GM18498 (cell line): ENCODE data around the gene OPRD1.
"Not testable (repeated sequence)": the region's sequence is repeated elsewhere in the genome, so short reads cannot be mapped to it uniquely, and the experiment has no call there.

Source experiments
- ATAC-seq: cut with Tn5 transposase; IDR thresholded peaks from one replicate; pipeline ENCODE4 v1.9.1; 2021; ENCODE audit warnings: mild to moderate bottlenecking, moderate library complexity; ENCODE audit not compliant: unreplicated experiment

OPRD1 gene

DNA sequence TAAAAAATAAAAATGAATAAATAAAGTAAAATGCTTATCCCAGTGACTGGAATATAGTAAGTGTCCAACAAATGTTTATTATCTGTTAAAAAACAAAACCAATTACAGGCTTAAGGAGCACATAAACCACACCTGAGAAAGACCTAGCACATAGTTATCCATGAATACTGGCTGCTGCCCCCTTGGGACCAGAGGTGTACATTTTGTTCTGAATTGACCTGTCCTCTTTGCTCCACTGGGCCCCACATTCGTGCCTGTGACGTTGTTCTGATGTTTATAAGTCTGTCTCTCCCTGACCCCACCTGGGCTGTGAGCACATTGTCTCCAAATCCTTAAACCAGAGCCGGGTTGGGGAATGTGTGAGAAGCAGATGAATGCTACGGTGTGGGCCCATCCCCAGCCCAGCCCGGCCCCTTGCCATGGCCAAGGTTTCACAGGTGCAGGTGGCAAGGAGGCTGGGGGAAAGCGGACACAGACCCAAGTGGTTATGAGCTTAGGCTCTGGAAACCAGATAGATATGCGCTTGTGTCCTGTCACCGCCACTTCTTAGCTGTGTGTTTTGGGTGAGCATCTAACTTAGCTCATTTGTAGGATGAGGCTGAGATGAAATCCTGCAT, 29.1 kb downstream of the OPRD1 start:
- ATAC-seq = no peak

DNA sequence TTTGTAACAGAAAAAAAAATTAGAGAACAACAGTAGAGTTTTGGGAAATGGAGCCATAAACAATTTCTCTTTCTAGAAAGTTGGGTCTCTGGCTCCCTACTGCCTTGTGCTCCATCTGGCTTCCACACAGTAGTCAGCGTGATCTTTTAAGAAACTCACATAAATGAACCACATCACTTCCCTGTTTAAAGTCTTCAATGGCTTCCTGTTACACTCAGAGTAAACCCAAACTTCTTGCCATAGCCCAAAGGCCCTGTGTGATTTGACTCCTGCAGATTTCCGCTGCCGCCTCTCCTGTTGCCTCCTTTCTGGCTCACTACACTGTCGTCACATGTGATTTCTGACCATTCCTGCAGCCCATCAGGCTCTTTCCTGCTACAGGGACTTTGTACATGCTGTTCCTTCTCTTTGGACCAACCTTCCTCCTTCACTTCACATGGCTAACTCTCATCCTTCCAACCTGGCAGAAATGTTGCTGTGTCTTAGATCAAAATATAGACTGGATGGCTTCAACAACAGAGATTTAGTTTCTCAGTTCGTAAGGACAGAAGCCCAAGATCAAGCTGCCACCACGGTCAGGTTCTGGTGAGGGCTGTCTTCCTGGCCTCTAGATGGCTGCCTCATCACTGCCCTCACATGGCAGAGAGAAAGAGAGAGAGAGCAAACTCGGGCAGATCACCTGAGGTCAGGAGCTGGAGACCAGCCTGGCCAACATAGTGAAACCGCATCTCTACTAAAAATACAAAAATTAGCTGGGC, 34.0 kb downstream of the OPRD1 start:
- no peak for ATAC-seq

DNA sequence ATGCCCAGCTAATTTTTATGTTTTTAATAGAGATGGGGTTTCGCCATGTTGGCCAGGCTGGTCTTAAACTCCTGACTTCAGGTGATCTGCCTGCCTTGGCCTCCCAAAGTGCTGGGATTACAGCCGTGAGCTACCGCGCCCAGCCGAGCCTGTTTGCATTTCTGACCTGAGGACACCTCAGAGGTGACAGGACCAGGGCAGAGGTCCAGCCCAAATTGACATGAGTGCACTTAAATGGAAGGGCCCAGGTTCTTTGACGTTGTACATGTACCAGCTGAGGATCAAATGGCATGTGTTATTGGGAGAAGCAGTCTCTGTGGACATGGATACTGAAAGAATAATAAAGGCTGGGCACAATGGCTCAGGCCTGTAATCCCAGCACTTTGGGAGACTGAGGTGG, 35.2 kb downstream of the OPRD1 start:
- not testable (repeated sequence) for ATAC-seq

DNA sequence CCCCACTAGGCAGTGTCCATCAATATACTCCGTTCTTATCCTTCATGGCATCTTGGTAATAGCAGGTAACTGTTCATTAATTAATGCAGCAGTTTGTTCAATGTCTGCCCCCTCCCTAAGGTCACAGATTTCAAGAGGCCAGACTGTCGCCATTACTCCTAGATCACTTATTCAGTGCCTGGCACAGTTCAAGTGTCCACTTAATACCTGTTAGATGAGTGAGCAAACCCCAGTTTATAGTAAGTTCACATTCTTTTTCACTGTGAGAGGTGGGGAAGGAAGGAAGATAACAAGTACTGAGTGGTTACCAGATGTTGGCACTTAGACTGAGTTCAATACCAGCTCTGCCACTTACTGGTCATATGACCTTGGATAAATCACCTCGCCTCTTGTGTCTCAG, 36.4 kb downstream of the OPRD1 start:
- no peak for ATAC-seq

DNA sequence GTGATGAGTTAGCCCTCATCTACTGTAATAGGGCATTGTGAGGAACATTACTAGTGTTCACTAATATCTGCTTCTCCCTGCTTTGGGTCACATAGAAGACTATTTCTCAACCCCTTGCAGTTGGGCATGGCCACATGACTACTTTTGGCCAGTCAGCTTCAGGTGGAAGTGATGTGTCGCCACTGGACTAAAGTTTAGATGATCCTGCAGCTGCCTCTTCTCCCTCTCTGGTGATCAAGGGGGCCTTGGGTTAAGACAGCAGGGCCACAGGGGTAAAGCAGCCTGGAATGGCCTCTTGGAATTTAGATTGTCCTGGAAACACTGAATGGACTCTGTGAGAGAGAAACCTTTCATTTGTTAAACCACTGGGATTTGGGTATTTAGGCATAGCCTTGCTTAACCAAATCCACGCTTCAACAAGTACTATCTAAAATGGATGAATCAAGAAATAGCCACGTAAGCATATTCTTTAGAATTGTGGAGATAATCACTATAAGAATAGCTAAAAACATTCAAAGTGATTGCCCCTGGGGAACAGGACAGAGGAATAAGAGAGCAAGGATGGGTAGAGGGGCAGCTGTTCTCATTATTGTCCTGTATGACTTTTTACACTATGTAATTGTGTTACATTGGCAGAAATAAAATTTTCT, 41.2 kb downstream of the OPRD1 start:
- ATAC-seq = no peak

DNA sequence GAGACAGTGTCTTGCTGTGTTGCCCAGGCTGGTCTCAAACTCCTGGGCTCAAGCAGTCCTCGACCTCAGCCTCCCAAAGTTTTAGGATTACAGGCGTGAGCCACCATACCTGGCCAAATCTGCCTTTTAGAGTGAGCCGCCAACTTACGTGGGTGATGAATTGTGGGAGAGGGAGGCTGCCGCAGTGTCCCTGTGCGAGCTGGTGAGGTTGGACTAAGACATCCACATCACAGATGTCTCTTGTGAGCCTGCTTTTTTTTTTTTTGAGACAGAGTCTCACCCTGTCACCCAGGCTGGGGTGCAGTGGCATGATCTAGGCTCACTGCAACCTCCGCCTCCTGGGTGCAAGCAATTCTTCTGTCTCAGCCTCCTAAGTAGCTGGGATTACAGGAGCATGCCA, 42.4 kb downstream of the OPRD1 start:
- not testable (repeated sequence) for ATAC-seq

DNA sequence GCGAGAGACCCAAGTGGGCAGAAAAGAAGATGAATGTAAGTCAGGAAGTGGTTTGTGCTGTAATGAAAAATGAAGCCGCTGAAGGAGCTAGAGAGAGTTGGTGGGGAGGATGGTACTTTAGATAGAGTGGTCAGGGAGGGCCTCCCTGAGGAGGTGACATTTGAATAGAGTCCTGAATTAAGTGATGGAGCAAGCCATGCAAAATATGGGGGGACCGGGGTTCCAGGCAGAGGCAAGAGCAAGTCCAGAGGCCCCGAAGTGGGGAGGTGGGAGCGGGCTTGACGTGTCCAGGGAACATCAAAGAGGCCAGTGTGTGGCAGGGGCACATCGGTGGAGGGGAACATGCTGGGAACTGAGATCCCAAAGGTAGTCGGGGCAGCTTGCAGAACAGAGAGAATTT, 43.1 kb downstream of the OPRD1 start:
- no peak for ATAC-seq

DNA sequence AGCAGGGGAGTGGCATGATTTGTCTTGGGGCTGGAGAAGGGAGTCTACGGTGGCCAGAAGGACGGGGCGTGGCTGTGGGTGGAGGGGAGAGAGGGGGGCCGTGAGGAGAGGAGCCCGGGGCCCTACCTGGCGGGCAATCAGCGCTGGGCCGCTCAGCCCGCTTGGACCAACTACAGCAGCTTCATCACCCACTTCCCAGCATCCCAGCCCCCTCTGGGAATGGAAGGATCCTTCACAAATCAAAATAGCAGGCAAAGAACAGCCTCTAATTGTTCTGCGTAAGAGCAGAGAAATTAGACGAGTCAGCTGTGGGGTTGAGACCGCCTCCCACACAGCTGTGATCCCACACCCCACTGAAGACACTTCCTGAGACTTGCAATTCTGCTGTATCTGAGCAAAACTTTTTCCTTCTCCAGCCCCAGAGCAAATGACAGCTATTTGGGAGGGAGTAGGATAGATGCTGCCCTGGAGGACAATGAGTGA, 43.5 kb downstream of the OPRD1 start:
- ATAC-seq = no peak

DNA sequence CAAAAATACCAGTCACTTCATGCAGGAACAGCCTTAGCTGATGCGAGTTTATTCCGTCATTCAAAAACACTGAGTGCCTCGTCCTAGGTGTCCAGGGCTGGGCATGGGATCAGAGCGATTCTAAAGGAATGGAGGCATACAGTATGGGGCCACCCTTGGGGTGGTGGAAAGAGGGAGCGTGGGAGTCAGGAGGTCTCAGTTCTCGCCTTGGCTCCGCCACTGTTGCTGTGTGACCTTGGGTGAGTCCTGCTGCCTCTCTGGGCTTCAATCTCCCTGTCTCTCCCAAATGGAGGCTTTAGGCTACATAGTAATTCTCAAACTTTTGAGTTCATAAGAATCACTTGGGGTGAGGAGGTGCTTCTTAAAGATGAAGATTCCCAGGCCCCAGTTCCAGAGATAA, 44.0 kb downstream of the OPRD1 start:
- no peak for ATAC-seq

DNA sequence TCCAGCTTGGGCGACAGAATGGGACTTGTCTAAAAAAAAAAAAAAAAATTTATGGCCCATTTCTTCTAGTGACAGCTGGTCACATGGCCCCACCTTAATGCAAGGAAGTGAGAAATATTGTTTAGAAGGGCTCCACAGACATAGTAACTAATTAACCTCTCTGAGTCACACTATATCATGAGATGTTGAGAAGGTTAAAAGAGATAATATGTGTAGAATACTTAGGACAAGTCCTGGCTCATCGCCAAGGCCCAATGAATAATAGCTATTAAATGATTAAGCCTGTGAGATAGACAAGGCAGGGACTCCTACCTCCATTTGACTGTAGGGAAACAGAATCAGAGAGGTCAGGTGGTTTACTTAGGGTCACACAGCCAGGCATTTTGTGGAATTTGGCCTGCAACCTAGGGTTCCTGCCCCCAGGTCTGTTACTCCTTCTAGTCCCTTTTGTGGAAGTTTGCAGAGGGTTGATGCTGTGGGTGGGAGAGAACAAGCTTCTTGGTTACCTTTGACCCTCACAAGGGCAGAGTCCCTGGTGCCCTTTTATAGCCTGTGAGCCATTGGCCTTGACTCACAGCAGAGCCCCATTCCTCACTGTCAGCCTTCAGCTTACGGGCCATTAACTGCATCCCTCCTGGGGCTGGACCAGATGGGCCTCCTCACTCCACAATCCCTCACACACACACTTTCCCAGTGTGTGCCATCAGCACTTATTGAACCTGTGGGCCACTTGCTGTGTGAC, 48.5 kb downstream of the OPRD1 start:
- no peak for ATAC-seq

DNA sequence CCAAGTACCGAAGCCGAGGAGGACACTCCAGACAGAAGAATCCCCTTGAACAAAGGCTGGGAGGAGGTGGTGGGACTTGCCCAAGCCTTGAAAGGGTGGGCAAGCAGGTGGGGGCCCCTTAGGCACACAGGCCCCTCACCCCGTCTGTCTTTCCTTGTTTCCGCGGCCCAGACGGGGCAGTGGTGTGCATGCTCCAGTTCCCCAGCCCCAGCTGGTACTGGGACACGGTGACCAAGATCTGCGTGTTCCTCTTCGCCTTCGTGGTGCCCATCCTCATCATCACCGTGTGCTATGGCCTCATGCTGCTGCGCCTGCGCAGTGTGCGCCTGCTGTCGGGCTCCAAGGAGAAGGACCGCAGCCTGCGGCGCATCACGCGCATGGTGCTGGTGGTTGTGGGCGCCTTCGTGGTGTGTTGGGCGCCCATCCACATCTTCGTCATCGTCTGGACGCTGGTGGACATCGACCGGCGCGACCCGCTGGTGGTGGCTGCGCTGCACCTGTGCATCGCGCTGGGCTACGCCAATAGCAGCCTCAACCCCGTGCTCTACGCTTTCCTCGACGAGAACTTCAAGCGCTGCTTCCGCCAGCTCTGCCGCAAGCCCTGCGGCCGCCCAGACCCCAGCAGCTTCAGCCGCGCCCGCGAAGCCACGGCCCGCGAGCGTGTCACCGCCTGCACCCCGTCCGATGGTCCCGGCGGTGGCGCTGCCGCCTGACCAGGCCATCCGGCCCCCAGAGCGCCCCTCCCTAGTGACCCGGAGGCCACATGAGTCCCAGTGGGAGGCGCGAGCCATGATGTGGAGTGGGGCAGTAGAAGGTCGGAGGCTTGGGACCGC, 50.8 kb downstream of the OPRD1 start:
- no peak for ATAC-seq

DNA sequence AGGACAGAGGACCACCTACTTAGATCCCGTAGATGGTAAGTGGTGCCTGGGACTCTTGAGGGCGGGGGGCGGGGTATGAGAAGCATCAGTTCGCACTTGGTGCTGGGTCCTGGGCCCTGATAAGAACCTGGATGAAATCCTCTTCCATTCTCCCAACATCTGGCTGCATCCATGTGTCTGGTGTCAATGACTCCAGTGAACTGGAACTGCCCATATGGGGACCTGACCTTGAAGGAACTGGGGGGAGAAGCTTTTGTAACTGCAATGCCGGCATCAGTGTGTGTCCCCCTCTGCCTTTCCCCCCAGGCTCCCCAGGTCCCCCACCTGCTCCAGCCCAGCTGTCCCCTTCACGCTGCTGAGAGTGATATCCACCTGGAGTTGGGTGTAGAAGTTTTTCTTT, 52.7 kb downstream of the OPRD1 start:
- no peak for ATAC-seq

DNA sequence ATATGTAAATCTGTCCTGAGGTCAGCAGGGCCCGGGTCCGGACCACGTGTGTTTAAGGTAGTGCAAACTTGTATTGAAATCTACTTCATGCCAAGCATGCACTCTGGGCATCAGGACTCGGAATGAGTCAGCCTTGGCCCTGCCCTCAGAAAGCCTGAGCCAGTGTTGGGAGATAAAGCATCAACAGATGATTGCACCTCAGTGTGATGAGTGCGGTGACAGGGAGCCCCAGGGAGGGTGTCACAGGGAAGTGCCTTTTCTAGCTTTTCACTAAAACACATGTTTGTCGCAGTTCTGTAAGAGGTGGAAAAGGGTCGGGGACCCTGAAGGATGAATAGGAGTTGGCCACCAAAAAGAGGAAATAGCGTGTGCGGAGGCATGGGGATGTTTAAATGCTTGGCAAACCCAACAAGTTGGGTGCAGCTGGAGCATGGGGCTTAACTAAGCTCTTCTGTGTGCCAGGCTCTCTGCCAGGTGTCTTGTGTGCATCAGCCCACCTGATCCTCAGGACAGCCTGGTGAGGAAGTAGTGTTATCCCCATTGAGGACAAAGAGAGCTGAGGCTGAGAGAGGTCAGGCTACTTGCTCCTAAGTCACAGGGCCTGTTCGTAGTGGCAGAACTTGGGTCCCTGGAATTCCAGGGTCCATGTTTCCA, 54.2 kb downstream of the OPRD1 start:
- ATAC-seq = no peak

DNA sequence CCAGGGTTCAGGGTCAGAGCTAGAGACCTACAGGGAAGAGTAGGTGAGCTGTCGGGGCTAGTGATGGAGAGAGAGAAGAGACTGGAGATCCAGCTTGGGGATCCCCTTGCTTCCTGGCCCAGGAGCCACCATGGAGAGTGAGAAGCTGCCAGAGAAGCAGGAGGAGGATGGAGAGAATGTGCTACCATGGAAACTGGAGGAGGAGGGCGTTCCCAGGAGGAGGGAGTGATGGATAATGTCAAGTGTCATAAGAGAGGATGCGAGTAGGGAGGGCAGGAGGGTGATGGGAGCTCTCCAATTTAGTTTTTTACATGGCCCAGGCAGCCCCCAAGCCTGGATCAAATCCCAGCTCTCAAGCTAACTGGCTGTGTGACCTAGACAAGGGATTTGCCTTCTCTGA, 55.9 kb downstream of the OPRD1 start:
- ATAC-seq = no peak

DNA sequence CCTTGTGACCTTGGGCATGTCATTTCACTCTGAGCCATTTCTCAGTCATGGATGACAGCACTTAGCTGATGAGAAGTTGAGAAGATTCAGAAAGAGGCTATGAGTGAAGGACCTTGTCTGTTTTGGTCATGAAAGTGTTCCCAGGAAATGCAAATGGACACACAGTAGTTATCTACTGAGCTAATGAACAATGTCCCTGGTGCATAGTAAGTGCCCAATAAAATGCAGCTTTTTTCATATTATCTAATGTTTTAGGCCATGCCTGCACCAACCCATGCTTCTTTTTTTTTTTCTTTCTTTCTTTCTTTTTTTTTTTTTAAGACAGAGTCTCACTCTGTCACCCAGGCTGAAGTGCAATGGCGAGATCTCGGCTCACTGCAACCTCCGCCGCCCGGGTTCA, 58.0 kb downstream of the OPRD1 start:
- ATAC-seq = no peak

DNA sequence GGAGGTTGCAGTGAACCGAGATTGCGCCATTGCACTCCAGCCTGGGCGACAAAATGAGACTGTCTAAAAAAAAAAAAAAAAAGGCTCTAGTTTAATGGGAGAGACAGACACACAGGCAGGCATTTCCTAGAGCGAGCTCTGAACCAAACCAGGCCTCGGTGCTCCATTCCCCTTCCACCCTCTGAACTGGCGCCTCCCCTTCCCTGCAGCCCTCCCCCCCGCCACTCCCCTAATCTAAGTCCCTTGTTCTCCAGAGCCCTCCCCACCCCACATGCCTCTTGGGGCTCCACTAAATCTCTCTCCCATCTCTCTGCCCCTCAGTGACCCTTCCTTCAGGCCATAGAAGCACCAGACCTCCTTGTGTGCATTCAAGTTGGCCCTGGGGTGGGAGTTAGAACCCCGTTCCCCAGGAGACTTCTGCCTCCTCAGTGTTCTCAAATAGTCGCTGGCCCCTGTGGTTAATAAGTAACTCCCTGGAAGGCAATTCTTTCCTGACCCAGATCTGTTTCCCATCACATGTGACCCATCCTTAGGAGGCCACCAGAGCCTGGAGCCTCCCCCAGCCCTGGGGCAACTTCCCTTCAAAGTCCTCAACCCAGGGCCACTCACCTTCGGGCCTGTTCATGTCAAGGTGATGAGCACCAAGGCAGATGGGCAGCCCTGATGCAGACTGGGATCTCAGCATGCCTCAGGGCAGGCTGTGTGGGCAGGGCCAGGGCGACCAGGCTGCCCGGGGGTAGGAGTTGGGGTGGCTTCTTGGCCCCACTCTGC, 59.8 kb downstream of the OPRD1 start:
- ATAC-seq = no peak

DNA sequence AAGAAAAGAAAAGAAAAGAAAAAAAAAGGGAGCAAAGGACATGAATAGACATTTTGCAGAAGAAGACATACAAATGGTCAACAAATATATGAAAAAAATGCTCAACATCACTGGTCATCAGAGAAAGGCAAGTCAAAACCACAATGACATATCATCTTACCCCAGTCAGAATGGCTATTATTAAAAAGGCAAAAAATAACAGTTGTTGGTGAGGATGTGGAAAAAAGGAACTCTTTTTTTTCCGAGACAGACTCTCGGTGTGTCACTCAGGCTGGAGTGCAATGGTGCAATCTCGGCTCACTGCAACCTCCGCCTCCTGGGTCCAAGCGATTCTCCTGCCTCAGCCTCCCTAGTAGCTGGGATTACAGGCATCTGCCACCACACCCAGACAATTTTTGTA, 63.2 kb downstream of the OPRD1 start:
- ATAC-seq = not testable (repeated sequence)

DNA sequence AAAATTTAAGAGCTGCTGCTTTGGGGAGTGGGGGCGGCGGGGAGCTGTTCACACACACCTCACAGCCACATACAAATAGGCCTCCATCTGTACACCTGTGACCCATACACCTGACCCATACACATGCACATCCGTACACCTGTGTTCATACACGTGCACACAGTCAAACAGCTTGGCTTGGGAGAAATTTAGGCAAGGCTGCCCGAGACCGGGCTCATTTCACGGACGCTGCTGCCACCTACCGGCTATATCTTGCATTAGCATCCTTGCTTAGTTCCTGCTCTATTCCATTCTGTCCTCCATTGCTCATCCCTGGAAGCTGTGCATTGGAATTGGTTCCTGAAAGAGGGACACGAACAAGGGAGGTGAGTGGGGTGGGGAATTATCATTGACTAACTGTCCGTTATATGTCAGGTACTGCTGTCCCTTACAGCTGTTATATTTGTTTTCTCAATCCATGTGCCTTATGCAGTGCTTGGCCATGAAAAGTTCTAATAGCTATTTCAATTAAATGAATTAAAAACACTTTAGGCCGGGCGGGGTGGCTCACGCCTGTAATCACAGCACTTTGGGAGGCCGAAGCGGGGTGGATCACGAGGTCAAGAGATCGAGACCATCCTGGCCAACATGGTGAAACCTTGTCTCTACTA, 65.3 kb downstream of the OPRD1 start:
- no peak for ATAC-seq

DNA sequence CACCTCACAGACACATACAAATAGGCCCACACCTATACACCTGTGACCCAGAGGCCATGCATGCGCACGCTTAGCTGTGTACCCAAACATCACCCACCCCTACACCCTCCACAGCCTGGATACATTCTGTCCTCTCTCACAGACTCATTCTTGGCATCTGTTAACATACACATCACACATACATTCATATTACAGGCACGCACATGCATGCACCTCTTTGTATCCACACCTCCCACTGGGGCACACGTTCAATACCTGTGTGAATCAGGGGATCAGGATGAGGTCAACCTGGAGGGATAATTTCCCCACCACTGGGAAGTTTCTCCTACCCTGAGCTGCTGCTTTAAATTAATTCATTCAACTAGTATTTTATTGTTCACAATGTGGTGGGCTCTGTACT, 66.8 kb downstream of the OPRD1 start:
- ATAC-seq = no peak
